GM18499 (cell line): ENCODE results near the gene PTCH1.

Experiments used
- ATAC-seq: cut with Tn5 transposase; IDR thresholded peaks from one replicate; pipeline ENCODE4 v1.9.1; 2021; ENCODE audit warnings: moderate number of reproducible peaks; ENCODE audit not compliant: insufficient read depth, unreplicated experiment

PTCH1 gene

DNA sequence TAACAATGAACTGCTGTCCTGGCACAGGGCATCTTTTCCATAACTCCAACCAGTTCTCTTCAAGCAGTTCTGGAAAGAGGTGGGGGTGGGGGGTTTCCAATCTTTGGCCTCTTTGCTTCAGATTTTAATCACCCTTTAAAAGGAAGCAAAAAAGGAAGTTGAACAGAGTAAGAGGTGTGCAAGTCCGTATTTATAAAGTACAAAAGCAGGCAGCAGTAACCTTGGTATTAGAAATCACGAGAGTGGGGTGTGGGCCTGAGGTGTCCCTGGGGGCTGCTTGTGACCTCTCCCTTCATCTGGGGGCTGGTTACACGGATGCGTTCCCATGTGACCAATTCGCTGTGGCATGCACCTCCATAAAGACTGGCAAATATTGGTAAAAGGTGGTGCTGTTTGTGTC is 70.5 kb downstream of the PTCH1 start:
- no peak for ATAC-seq

- ATAC-seq = no peak
Observed at GRCh38 chr9:95444160-95444559, 72.6 kb downstream of the PTCH1 start.

- no peak for ATAC-seq
Observed at GRCh38 chr9:95443301-95443700, 73.5 kb downstream of the PTCH1 start.

- ATAC-seq = no peak
Observed at GRCh38 chr9:95441081-95441480, 75.7 kb downstream of the PTCH1 start.

- ATAC-seq = no peak
Observed at GRCh38 chr9:95440447-95440846, 76.3 kb downstream of the PTCH1 start.

DNA sequence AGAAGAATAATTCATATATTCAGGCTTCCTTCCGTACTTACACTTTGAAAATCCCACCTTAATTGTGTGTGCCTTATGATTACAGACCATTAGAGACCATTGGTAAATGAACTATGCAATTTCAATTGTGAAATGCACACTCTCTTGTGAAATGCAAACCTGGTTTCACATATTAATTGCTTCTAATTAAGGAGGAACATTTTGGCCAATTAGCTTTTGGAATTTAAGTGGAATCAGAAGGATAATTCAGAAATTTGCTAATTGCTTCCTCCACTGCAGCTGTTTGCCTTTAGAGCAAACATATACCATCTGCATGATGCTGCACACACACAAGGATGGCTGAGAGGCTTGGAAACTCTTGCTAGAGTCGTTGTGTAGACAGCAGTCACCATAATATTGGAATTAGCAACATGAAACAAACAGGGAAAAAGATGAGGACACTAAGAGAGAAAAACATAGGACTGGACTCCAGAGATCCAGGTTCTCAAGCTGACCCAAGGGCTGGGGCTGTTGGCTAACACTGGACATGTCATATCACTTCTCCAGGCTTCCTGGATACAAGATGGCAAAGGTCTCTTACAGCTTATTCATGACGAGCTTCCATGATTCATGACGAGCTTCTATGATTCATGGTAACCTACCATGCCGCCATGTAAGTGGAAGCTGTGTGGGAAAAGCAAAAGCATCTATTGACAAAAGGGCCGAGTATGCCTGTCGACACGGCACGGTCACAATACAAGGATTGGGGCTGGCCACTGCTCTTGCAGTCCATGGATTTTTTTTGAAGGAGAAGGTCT is 78.0 kb downstream of the PTCH1 start:
- no peak for ATAC-seq

DNA sequence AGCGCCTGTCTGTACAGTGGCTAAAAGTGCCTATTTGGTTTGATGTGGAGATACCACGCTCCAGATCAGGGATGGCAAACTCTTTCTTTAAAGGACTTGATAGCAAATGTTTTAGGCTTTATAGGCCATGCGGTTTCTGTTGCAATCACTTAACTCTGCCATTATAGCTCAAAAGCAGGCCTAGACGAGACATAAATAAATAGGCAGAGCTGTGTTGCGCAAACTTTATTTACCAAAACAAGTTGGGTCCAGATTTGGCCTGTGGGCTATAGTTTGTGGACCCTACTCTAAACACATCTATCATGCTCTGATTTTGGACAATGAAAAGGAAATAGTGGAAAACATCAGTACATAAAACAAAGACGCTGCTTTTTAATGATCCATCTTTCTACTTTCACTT is 79.2 kb downstream of the PTCH1 start:
- ATAC-seq = no peak

GRCh38 chr9:95436416-95436815 is 80.4 kb downstream of the PTCH1 start:
- ATAC-seq = no peak

GRCh38 chr9:95435074-95435728 is 81.6 kb downstream of the PTCH1 start:
- no peak for ATAC-seq

- no peak for ATAC-seq
Observed at GRCh38 chr9:95434116-95435073, 82.4 kb downstream of the PTCH1 start.

- ATAC-seq = no peak
Observed at GRCh38 chr9:95433096-95433819, 83.5 kb downstream of the PTCH1 start.

GRCh38 chr9:95431286-95431685 is 85.5 kb downstream of the PTCH1 start:
- ATAC-seq = no peak

- ATAC-seq = no peak
Observed at GRCh38 chr9:95429948-95430620, 86.7 kb downstream of the PTCH1 start.

- ATAC-seq = no peak
Observed at GRCh38 chr9:95429096-95429495, 87.7 kb downstream of the PTCH1 start.

GRCh38 chr9:95425910-95426551 is 90.7 kb downstream of the PTCH1 start:
- ATAC-seq = no peak

DNA sequence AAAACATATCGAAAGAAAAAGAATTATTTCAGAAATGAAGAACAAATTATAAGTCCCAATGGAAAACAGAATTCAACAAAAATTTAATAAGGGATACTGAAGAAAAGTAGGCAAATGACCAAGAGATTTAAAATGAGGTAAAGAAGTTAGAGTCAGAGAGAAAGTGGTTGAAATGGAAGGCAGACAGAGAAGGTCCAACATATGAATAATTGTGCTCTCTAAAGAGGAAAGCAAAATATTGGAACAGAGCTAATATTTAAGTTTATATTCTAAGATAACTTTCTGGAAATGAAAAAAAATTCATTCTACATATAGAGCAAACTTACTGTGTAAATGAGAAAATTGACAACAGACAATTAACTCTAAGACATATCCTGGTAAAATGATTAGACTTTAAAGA is 94.1 kb downstream of the PTCH1 start:
- no peak for ATAC-seq

DNA sequence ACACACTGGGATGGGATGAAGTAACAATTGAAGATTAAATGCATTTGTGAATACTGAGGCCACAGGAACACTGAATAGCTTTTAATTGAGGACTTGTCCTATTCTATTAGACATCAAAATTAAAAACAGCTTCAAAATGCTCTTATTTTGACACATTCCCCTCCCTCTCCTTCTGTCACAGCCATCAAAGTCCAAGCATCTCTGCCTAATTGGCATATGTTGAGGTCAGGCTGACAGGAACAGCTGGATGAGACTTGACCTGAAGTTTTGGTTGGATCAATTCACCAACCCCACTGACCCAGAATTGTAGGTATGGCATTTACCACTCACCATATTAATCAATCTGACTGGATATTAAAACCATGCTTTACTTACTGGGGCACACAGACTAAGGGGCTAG is 96.3 kb downstream of the PTCH1 start:
- no peak for ATAC-seq

DNA sequence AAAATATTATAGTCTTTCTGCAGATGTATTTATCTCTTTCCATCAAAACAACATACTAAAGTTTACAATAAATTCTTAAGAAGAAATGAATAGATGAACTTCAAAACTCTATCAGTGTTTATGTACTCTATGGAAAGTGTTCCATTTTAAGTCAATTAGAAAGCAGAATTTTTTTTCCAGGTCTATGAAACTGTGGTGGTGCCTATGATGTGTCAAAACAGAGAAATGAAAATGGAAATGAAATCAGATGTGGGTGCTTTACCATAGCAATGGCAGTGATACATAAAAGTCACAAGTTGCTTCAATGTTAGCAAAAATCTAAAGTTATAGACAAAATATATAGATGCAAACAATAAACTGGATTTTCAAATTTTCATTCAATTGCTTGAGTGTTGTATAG is 97.3 kb downstream of the PTCH1 start:
- no peak for ATAC-seq

DNA sequence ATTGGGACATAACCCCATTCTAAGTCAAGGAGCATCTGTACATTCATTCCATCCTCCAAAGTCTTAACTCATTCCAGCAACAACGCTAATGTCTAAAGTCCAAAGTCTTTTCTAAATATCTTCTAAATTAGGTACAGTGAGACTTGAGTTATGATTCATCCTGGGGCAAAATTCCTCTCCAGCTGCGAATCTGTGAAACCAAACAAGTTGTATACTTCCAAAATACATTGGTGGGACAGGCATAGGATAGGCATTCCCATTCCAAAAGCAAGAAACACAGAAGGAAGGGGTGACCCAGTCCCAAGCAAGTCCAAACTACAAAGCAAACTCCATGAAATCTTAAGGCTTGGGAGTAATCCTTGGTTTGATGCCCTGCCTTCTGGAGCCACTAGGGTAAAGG is 101.6 kb downstream of the PTCH1 start:
- ATAC-seq = no peak
